ENCODE measurements around the gene LRRC57.
A peak's percentile ranks its signal among the peaks of the same experiment; 100 is the strongest.

The LRRC57 gene

DNA sequence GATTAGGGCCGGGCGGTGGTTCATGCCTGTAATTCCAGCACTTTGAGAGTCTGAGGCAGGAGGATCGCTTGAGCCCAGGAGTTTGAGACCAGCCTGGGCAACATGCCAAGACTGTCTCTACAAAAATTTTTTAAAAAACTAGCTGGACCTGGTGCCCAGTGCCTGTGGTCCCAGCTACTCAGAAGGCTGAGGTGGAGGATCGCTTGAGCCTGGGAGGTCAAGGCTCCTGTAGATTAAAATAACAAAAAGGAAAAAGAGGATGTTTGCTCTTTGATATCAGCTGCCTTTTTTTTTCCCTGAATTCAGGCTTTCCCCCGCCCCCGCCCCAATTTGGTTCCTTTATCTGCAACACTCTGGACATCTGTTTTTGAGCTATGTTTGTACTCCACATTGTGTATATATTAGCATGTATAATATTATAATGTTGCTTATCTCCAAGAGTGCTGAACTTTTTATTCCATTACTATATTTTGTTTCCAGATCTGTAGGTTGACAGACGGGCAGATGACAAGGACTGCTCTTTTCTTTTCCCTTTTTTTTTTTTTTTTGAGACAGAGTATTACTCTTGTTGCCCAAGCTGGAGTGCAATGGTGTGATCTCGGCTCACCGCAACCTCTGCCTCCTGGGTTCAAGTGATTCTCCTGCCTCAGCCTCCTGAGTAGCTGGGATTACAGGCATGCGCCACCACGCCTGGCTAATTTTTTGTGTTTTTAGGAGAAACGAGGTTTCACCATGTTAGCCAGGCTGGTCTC, 48.6 kb downstream of the LRRC57 start:
- Mint-ChIP-seq H3K9me3 (no peaks in the 10 kb centered on the region), H3K27me3 (ENCODE audit: low read depth, poor library complexity) (no peaks in the 10 kb centered on the region), H3K4me1 (peaks cover 40% of the 10 kb centered on the region), H3K4me3 (no peak overlapping the region), H3K27ac (no peak overlapping the region), H3K36me3 (ENCODE audit: low read depth) (peaks cover 10% of the 10 kb centered on the region)
- TF ChIP-seq, protein P1, sequence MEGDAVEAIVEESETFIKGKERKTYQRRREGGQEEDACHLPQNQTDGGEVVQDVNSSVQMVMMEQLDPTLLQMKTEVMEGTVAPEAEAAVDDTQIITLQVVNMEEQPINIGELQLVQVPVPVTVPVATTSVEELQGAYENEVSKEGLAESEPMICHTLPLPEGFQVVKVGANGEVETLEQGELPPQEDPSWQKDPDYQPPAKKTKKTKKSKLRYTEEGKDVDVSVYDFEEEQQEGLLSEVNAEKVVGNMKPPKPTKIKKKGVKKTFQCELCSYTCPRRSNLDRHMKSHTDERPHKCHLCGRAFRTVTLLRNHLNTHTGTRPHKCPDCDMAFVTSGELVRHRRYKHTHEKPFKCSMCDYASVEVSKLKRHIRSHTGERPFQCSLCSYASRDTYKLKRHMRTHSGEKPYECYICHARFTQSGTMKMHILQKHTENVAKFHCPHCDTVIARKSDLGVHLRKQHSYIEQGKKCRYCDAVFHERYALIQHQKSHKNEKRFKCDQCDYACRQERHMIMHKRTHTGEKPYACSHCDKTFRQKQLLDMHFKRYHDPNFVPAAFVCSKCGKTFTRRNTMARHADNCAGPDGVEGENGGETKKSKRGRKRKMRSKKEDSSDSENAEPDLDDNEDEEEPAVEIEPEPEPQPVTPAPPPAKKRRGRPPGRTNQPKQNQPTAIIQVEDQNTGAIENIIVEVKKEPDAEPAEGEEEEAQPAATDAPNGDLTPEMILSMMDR (IDR thresholded peaks at IDR 0.05), result no peak
- DNase-seq, result no peak

DNA sequence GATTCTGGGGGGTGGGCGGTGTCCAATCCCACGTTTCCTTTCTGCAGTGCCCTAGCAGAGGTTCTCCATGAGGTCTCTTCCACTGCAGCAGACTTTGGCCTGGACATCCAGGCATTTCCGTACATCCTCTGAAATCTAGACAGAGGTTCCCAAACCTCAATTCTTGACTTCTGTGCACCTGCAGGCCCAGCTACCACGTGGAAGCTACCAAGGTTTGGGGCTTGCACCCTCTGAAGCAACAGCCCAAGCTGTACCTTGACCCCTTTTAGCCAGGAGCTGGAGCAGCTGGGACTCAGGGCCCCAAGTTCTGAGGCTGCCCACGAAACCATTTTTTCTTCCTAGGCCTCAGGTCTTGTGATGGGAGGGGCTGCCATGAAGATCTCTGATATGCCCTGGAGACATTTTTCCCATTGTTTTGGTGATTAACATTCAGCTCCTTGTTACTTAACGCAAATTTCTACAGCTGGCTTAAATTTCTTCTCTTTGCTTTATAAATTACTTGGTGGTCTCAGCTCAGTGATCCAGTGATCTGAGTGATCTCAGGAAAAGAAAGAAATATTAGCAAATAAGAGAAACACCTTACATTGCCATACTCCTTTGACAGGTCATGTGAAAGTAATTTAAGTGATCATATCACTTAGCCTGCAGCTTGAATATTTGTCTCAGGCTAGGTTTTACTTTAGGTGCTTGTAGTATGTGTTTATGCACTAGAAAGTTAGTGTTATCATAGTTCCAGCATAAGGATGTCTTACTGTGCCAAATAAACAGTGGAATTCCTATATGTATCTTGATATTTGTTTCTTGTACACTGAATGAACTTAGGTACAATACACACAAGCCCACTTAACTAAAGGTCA, 50.2 kb downstream of the LRRC57 start:
- TF ChIP-seq, protein P1 (IDR thresholded peaks at IDR 0.05), result no peak
- Mint-ChIP-seq H3K36me3 (ENCODE audit: low read depth) (peaks cover 10% of the 10 kb centered on the region), H3K27ac (peak overlapping the region; percentile 74), H3K27me3 (ENCODE audit: low read depth, poor library complexity) (no peaks in the 10 kb centered on the region), H3K4me1 (peaks cover 39% of the 10 kb centered on the region), H3K9me3 (no peaks in the 10 kb centered on the region), H3K4me3 (peak overlapping the region; percentile 39)
- DNase-seq, result no peak

DNA sequence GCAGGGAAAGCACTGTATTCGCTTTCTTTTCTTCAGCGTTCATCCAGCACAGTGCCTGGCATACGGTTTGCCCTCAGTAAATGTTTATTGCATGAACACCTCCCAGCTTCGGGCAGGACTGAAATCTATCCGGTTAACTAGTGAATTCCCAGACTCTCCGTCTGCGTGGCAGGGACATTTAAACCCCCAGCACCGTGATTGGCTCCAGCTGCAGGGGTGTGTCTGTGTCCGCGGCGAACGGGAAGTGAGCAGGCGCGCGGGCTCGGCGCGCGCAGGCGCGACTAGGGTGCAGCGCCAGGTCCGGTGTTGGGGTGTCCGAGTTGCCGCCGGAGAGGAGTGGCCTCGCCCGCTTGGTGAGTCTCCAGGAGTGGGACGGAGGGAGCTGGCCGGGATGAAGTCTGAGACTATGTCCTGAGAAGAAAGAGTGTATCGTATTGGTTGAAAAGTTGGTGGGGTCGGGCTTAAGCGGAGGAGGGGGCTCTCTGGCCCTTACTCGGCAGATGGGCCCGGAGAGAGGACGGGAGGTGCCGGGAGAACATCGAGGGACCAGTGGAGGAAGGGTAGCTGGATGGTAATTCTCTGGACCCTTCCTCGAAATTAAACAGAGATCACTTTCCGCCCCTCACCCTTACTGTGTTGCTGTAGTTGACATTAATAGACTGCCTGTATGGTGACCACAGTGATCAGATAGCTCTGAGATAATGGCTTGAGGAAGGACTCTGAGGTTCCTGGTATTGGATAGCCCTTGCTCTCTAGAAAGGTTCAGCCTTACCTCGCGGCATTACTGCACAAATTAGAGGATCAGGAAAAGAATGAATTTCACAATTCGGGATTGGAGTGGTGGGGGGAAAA, 53.0 kb downstream of the LRRC57 start, which contains the start of gene SNAP23:
TSS of gene SNAP23 (plus strand) at position 274 of the 852 bp plus-strand sequence. CDS start 16,213 bp downstream, outside the sequence.
- Mint-ChIP-seq H3K36me3 (ENCODE audit: low read depth) (peaks cover 10% of the 10 kb centered on the region), H3K9me3 (no peaks in the 10 kb centered on the region), H3K27me3 (ENCODE audit: low read depth, poor library complexity) (peaks cover 7% of the 10 kb centered on the region), H3K4me3 (peak within 1 kb of the TSS; percentile 98), H3K4me1 (peaks cover 48% of the 10 kb centered on the region), H3K27ac (peak within 1 kb of the TSS; percentile 98)
- peak; percentile 90 for DNase-seq
- TF ChIP-seq, protein P1 (IDR thresholded peaks at IDR 0.05), result no peak

DNA sequence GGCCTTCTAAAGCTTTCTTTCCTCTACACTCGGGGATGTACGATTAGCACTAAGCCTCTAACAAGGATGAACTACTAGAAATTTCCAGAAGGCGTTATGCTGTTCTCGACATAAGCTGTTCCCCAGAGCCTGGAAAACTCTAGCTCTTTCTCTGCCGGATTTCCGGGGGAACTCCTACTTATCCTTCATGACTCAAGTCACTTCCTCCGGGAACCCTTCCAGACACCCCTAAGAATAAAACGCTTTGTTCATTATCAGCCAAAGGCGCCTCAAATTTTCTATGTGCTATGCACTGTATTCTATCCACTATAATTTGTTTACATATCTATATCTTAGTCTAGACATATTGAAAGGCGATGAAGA, 53.6 kb downstream of the LRRC57 start:
- TF ChIP-seq, protein P1 (IDR thresholded peaks at IDR 0.05), result no peak
- peaks cover 10% of the 10 kb centered on the region for H3K36me3 Mint-ChIP-seq (ENCODE audit: low read depth)
- DNase-seq, result no peak
- peaks cover 7% of the 10 kb centered on the region for H3K27me3 Mint-ChIP-seq (ENCODE audit: low read depth, poor library complexity)
- no peaks in the 10 kb centered on the region for H3K9me3 Mint-ChIP-seq
- peak overlapping the region; percentile 98 for H3K27ac Mint-ChIP-seq
- H3K4me1 Mint-ChIP-seq, result peaks cover 49% of the 10 kb centered on the region
- peak overlapping the region; percentile 98 for H3K4me3 Mint-ChIP-seq

DNA sequence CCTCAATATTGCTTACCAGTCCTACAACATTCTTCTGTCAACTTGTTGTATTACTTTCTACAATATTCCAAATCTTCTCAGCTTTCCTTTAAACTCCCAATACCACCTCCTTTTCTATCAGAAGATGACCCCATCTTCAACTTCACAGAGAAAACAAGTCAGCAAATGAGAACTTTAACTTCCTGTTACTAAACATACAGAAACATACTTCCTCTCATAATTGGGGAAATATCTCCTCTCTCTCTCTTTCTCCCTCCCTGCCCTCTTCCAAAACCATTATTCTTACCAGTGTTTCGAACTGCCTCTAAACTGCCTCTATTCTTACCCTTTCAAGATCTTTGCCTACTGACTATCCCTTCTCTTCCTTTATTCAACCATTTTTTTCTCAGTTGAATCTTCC, 54.9 kb downstream of the LRRC57 start:
- Mint-ChIP-seq H3K4me3 (no peak overlapping the region), H3K9me3 (no peaks in the 10 kb centered on the region), H3K27ac (no peak overlapping the region), H3K4me1 (peaks cover 48% of the 10 kb centered on the region), H3K36me3 (ENCODE audit: low read depth) (peaks cover 4% of the 10 kb centered on the region), H3K27me3 (ENCODE audit: low read depth, poor library complexity) (peaks cover 9% of the 10 kb centered on the region)
- TF ChIP-seq, protein P1 (IDR thresholded peaks at IDR 0.05), result no peak
- no peak for DNase-seq
